ENCODE results near the gene TMEM169.

TMEM169 gene

GRCh38 chr2:216041438-216041837 lies 40.3 kb upstream of the TMEM169 start:
- no peak for DNase-seq (ENCODE audit: low read depth)
- no peak for TF ChIP-seq MAX (IDR thresholded peaks at IDR 0.05; ENCODE audit: low read depth, low read length)
- no peak for TF ChIP-seq MYC (IDR thresholded peaks at IDR 0.05; ENCODE audit: low read depth, low read length)
- no peak for TF ChIP-seq CTCF (IDR thresholded peaks at IDR 0.05; ENCODE audit: low read depth, low read length)
- no peak for TF ChIP-seq POLR2A (IDR thresholded peaks at IDR 0.05; ENCODE audit: extremely low read depth, insufficient read length)
- no peak overlapping the region for H3K4me3 ChIP-seq (ENCODE audit: low read depth, low read length)

GRCh38 chr2:216043949-216044348 lies 37.8 kb upstream of the TMEM169 start:
- TF ChIP-seq CTCF (IDR thresholded peaks at IDR 0.05; ENCODE audit: low read depth, low read length) (no peak), MAX (IDR thresholded peaks at IDR 0.05; ENCODE audit: low read depth, low read length) (no peak), MYC (IDR thresholded peaks at IDR 0.05; ENCODE audit: low read depth, low read length) (no peak), POLR2A (IDR thresholded peaks at IDR 0.05; ENCODE audit: extremely low read depth, insufficient read length) (no peak)
- DNase-seq (ENCODE audit: low read depth): no peak
- no peak overlapping the region for H3K4me3 ChIP-seq (ENCODE audit: low read depth, low read length)

GRCh38 chr2:216044883-216045486 lies 36.7 kb upstream of the TMEM169 start:
- no peak for DNase-seq (ENCODE audit: low read depth)
- H3K4me3 ChIP-seq (ENCODE audit: low read depth, low read length): no peak overlapping the region
- TF ChIP-seq MAX (IDR thresholded peaks at IDR 0.05; ENCODE audit: low read depth, low read length): no peak
- no peak for TF ChIP-seq POLR2A (IDR thresholded peaks at IDR 0.05; ENCODE audit: extremely low read depth, insufficient read length)
- TF ChIP-seq MYC (IDR thresholded peaks at IDR 0.05; ENCODE audit: low read depth, low read length): no peak
- TF ChIP-seq CTCF (IDR thresholded peaks at IDR 0.05; ENCODE audit: low read depth, low read length): no peak

GRCh38 chr2:216047397-216047796 lies 34.3 kb upstream of the TMEM169 start:
- H3K4me3 ChIP-seq (ENCODE audit: low read depth, low read length): no peak overlapping the region
- no peak for TF ChIP-seq POLR2A (IDR thresholded peaks at IDR 0.05; ENCODE audit: extremely low read depth, insufficient read length)
- TF ChIP-seq CTCF (IDR thresholded peaks at IDR 0.05; ENCODE audit: low read depth, low read length): no peak
- no peak for TF ChIP-seq MYC (IDR thresholded peaks at IDR 0.05; ENCODE audit: low read depth, low read length)
- TF ChIP-seq MAX (IDR thresholded peaks at IDR 0.05; ENCODE audit: low read depth, low read length): no peak
- DNase-seq (ENCODE audit: low read depth): no peak

- TF ChIP-seq MYC (IDR thresholded peaks at IDR 0.05; ENCODE audit: low read depth, low read length) (no peak), CTCF (IDR thresholded peaks at IDR 0.05; ENCODE audit: low read depth, low read length) (no peak), POLR2A (IDR thresholded peaks at IDR 0.05; ENCODE audit: extremely low read depth, insufficient read length) (no peak)
- no peak for DNase-seq (ENCODE audit: low read depth)
- no peak overlapping the region for H3K4me3 ChIP-seq (ENCODE audit: low read depth, low read length)
Observed at GRCh38 chr2:216049452-216049851, 32.3 kb upstream of the TMEM169 start.

- TF ChIP-seq CTCF (IDR thresholded peaks at IDR 0.05; ENCODE audit: low read depth, low read length) (no peak), MAX (IDR thresholded peaks at IDR 0.05; ENCODE audit: low read depth, low read length) (no peak)
- no peak for DNase-seq (ENCODE audit: low read depth)
- no peak overlapping the region for H3K4me3 ChIP-seq (ENCODE audit: low read depth, low read length)
Observed at GRCh38 chr2:216051350-216051749, 30.4 kb upstream of the TMEM169 start.
